GM19324 (cell line): Measurements from ENCODE around the gene SDCCAG8.

Experiments
- ATAC-seq: cut with Tn5 transposase; IDR thresholded peaks from one replicate; pipeline ENCODE4 v1.9.1; 2021; ENCODE audit warnings: mild to moderate bottlenecking, moderate library complexity; ENCODE audit not compliant: unreplicated experiment, low FRiP score

SDCCAG8 gene

DNA sequence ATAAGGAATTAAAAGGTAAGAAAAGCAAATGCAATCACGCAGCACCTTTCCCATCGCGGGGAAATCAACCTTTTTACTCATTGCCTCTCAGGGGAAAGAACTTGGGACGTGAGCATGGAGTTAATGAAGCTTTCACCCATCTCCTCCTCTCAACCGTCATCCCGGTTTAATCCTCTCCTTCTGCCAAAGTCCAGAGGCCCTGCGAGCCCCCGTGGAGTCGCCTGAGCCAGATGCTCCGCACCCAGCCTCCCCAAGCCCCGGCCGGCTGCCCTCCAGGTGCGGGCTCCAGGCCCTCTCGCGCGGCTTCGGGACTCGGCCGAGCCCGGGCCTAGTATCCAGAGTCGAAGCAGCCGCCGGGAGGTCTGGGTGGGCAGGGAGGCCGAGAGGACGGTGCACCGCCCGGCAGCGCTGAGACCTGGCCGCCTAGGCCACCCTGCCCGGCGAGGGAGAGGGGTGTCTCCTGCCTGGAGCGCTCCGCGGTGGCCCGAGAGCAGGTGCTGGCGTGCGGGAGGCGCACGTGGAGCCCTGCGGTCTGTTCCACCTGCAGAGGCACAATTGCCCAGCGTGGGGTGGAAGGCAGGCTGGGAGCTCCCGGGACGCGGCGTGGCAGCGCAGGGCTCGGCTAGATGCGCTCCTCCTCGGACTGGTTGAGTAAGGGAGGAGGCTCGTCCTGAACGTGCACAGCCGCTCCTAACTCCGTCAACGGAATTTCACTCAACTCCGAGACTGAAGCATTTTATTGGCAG lies 218.5 kb downstream of the SDCCAG8 start:
- no peak for ATAC-seq

DNA sequence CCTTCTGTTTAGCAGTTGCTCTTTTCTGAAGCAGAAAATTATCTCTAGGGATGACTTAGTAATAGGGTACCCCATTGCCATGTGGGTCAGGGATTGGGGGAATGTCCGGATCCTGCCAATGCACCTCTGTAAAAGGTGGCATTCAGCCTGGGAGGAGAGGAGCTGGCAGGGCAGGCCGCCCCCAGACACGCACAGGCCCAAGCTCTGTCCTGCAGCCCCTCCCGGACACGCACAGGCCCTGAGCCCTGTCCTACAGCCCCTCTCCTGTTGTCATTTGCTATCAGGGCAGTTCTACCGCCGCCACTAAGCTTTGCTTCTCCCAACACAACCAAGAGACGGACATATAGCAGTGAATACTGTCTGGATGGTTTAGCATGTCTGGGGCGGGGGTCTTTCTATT lies 219.1 kb downstream of the SDCCAG8 start:
- no peak for ATAC-seq

DNA sequence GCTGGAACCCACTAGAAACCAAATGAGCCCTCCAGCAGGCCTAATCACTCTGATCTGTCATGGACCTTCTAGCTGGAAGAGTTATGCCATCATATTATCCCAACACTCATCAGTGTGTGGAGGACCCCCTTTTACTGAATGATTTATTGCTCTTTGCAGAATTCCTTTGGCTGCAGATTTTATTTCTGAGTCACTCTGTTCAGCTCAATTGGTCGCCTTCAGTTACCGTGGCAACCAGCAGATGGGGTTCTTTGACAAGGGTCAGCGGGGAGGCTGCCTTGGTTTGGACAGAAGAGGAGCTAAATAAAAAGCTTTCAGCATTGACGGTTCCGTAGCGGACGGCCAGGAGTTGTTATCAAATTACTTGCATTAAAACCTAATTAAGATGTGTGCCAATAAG lies 220.1 kb downstream of the SDCCAG8 start:
- ATAC-seq, result no peak

DNA sequence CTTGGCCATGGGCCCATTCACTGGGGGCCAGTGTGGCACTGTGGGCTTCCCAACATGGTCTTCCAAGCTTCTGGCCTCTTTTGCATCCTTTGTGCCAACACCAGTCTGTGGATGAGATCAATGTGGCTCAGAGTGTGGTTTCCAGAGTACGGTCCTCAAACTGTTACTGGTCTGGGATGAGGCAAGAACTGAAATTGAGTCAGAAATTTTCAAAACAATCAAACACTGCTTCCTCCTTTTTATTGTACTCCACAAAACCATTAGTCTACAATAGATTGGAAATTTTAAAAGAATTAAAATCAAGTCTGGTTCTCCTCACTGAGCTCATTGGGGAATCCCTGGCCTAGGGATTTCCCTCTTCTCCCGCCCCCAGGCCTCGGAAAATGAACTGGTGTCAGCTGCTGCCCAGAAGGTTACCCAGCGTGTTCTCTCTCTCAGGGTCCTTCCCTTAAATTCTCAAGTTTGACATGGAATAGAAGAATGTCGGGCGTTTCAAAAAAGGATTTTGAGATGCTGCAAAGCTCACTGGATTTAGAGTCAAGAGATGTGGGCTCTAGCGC lies 222.0 kb downstream of the SDCCAG8 start:
- ATAC-seq, result no peak

DNA sequence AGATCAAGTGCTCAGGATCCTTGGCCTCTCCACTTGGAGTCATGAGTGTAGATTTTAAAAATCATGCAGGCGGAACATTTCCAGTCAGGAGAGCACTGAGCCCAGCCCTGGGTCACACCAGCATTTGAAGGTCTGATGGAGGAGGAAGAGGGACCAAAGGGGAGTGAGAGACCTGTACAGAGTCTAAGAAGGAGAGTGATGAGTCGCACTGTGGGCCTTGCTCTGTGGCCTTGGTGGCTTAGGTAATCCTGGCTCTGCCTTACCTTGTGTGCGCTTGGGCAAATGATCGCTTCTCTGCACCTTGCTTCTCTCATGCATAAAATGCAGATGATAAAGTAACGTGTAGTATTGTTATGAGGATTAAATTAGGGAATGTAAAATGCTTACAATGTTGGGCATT lies 225.3 kb downstream of the SDCCAG8 start:
- no peak for ATAC-seq

DNA sequence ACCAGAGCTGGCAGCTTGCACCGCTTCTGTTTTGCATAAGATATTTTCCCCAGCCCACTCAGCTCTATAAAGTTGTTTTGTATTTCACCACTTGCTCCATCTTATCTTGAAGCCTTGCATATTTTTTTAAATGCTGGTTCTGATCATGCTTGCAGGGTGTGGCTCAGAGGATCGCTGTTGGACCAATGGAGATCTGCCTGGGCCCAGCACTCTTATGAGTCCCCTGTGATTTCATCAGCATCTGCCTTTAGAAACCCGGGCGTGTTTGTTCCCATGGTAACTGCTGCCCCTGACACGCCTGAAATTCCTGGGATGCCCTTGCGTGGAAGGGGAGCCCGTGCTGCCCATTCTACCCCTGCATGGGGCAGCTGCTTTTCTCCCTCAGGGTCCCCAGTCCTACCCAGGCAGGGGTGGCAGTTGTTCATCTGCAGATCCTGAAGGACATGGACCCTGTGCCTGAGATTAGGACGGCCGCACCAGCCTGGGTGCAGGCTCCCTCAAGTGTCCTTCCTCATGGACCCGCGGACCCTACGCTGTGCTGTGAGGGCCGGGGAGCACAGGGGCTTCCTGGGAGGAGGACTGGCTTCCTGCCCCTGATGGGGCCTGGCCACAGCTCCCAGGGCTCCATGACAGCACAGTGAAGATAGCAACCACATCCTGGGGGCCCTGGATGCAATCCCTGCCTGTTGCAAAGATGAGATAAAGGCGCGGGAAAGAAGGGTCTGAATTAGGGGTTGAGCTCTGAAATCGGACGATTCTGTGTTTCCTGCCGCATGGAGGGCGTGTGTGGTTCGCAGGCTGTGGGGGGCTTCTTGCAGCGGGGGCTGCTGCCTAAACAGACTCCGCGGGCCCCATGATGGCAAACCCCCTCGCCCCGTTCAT lies 226.5 kb downstream of the SDCCAG8 start:
- ATAC-seq, result no peak

DNA sequence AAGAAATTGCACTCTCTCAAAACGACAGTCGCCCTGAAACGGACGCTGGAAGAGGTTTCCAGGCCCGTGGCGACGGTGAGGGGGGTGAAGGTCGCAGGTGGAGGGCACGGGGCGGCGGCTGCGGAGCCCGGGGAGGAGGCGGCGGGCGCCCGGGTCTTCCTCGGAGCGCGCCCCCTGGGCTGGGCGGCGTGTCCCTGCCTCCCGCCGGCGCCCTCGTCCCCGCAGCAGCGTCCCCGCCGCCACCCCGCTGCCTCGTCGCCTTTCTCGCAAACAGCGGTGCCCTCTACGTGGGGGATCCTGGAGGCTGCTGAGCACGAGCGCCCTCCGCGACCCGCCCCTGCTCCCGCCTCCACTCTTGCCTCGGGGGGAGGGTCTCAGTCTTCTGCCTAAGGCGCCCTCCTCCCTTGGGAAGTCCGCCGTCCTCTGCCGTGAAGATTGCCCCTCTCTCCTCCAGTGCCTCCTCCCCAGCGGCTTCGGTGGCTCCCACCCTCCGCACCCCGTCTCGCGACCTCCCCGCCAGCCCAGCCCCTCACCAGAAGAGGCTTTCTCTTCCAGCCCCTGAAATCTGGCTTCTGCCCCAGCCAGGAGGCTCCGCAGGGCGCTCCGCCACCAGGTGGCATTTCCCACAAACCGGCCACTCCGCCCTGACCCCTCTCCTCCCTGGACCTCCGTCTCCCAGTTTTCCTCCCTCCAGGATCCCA lies 227.4 kb downstream of the SDCCAG8 start:
- no peak for ATAC-seq

DNA sequence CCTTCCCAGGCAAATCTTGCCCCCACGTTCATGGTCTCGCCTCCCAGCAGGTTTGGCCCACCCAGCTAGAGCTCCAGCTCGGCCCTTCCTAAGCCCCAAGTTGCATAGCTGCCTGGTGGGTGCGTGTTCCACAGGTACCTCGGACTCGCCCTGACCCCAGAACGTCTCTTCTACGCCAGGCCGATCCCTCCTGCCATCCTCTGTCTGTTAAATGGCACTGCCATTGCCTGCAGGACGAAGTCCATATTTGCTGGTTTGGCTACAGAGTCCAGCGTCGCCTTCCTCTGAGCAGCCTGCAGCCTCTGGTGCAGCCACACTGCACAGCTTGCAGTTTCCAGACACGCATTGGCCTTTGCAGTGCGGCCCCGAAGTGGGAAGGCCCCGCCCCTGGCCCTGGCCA lies 228.1 kb downstream of the SDCCAG8 start:
- no peak for ATAC-seq

DNA sequence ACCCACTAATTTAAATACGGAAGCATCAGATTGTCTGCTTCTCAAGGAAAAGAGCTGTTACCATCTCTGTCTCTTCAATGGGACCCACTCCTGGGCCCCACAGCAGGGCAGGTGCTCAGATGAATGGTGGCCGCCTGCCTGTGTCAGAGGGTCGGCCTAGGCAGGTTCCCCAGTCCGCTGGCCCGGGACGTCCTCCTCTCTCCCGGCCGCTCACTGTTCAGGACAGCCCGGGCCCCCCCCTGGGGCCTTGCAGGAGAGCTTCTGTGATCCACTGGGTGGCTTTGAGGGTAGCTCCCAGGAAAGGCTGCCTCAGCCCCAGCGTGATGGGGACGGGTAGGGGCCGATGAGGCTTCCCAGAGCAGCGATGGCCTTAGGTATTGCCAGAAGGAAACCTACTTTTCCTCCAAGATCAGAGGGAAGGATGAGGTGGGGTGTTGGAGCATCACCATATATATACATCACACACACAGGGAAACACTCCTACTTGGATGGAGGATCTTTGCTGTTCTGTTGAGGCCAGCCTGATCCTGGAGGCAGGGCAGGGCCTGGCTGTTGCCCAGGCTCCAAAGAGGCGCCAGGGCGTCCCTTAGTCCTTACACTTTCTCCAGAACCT lies 231.3 kb downstream of the SDCCAG8 start:
- ATAC-seq, result no peak

DNA sequence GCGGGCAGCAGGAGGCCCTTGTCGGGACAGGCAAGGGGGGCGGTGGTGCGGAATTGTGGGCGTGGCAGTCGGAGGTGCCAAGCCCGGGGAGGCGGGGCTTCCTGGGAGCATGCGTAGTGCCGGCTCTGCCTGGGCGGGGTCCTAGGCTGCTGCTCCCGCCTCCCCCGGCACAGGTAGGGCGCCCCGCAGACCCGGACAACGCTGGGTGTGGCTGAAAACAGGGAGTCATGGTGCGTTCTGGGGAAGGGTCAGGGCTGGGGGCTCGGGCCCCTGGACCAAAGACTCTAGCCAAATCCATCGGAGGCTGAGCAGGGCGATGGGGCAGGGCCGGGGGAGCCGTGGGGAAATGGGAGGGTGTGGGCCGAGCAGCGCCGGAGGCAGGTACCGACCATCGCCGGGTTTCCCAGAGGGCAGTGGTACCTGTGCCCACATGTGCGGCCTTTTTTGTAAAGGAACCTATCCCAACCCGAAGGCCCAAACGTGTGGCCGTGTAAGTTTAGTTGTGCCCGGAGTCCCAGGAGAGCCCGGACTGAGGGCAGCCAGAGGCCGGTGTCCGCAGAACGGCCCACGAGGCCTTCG lies 231.9 kb downstream of the SDCCAG8 start:
- ATAC-seq, result no peak

DNA sequence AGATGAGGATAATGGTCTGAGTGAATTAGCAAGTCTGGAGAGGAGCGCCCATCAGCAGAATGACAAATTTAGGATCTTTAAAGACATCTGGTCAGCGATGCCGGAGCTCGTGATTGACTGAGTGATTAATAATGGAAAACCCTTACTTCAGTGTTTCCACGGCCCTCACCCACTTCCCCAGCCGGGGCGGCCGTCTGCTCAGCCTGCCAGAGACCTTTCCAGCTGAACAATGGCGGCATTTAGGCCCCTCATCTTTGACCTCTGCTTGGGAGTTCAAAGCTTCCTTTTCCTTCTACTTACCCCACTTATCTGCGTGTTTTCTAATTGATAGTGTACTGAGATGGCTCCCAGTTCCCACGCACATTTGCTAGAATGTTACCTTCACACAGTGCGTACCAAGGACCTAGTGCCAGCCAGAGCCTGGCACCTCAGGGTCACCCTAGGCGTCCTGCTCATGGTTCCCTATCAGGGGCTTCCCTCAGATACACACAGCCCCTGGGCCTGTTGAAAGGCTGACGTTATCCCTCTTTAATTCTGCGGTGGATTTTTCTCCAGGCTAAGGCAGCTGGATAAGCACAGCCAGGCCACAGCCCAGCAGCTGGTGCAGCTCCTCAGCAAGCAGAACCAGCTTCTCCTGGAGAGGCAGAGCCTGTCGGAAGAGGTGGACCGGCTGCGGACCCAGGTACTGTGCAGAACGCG lies 232.8 kb downstream of the SDCCAG8 start:
- ATAC-seq, result no peak

DNA sequence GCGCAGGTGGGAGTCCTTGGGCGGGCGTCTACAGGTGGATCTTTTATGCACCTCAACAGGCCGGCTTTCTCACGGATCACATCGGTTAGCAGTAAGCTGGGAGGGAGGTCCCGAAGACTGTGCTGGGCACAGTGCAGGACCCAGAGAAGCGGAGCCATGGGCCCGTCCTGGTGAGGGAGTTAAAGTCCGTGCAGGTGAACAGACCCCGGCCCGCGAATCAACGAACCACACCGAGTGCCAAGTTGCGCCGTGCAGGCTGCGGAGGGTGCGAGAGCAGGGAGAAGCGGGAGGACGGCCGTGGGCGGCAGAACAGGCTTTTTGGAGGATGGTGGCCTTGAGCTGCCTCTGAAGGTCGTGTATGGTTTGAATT lies 233.3 kb downstream of the SDCCAG8 start:
- ATAC-seq, result no peak

DNA sequence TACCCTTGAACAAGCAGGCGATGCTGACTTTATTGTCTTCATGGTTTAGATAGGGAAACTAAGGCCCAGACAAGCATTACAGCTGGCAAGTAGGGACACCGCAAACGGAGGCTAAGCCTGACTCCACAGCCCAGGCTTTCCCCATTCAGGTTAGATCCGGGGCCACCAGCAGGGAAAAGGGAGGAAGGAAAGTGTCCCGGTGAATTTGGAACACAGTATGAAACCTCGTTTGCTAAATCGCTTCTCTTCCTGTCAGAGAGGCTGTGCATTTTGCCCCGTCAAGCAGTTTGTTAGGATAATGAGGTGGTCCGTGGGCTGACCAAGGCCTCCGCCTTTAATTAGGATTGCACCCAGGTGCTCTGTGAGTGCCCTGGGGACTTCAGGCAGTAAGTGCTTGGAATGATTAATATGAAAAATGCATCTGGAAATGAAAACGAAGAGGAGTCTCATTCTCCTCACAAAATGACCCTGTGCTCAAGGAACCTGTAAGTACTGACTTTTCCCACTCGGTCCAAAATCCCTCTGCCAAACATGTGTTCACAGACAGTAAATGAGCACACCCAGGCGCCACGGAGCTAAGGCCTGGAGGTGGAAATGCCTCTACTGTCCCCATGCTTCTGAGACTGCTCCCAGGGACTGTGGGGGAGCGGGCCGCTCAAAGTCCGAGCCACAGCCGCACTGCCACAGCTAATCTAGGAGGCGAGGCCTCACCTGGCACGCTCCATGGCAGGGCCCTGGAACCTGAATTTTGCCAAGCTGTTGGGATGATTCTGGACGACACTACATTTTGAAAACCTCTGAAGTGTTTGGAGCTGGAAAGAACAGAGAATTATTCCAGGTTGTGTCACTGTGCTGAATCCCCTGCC lies 234.1 kb downstream of the SDCCAG8 start:
- no peak for ATAC-seq

DNA sequence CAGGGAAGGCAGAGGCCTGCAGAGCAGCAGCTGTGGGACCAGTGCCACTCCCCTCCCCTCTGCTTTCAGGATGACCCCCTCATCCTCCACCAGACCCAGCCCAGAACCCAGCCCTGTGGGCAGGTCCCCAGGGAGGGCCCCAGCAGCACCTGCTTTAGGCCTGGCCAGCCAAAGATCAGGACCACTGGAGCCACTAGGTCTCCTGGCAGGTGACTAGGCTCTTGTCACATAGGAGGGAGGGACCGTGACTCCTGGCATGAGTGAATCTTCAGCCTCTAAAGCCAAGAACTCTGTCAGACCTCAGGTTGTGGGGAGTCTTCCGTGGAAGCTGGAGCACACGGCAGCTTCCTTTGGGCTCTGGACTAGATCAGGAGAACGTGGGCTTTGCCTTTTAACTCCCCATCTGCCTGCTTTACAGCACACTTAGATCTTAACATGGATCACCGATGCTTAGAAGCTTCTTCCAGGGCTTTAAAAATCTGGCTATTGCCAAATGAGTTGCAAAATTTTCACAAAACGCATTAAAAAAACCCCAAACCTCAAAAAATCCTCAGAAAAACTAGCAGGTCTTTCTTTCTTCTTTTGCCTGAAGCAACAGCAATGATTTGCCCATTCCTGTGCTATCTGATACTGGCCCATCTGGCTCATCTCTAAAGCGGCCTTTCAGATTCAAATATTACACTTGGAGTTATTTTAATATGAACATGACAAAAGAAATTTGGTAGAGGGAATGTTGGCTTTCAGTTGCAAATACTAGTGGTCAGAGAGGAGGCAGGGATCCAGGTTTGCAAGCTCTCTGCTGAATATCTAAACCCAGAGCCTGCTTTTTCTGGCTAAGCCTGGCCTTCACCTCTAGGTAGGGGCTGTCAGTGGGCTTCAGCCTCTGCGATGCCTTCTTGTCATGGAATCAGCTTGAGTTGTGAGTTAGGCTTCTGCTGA lies 235.2 kb downstream of the SDCCAG8 start:
- ATAC-seq, result no peak

DNA sequence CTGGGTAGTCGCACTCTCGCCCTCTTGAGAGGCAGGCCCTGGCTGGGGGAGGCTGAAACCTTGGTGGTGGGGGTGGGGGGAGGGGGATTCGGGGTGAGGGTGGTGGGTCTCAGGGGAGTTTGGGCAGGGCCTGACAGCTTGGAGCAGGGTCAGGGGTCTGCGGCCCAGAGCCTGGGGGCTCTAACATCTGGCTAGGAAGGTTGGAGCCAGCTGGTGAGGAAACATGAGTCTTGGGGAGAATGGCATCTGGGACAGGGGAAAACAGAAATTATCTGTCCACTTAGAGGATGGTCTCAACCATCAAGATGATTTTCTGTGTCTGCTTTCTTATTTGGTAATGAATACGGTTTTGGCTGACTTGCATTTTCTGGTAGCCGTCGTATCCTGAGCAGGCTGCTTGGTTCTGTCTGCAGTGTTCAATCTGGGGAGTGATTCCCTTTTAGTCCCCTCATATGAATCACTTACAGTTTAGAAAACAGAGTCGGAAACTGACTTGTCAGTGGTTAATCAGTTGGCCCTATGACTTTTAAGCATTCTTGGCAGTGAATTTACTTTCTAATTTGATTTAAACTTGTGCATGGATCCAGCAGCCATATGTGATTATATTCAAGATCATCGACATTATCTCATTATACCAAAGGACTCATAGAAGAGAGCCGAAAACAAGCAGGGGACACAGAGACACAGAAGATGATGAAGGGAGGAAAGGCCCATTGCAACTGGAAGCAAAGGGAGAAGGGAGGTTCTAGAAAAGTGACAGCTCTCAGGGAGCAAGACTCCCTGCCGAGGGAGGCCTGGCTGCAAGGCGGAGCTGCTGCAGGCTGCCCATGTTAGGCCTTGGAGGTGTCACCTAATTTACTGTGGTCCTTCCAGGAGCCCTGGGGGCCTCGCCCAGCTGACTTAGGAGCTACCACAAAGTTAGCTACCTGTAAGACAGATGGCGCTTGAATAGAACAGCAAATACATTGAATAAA lies 237.6 kb downstream of the SDCCAG8 start:
- ATAC-seq, result no peak

DNA sequence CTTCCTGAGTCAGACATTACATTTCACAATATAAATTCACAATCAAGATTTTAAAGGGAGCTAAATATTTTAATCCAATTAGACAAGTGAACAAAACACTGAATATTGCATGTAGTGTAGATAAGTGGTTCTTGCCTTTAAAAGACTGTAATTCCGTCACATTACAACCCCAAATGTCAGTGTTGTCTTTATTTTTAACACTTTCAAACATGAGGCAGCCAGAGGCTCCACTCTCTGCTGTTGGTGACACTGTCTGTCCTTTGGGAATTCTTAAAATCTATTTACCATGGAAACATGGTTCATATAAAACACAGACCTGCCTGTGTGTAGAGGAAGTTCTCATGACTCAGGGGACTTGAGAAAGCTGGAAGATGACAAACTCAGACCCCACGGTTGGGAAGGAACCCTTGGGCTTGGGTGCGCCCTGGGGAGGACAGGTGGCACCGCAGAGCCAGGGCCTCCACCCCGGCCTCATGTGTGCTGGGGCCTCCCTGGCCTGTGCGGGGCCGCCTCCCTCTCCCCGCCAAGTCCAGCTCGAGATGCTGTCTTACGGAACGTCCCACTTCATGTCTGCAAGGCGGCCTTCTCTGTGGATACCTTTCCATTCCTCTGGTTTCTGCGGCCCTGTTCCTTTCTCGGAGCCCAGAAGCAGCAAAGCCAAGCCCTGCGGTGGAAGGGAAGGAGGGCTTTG lies 239.0 kb downstream of the SDCCAG8 start:
- no peak for ATAC-seq
